ENCODE measurements around the gene SLC39A7. TPM values are rescaled to one million over a fixed set of nuclear protein-coding genes. Genes with fewer than 3 reads are reported as not detected.
A peak's percentile ranks its signal among the peaks of the same experiment; 100 is the strongest.

Gene SLC39A7
- total and polyA plus RNA-seq, 2 of the 13 experiments (the other 11 are each of a cell fraction or from before 2014, with no cell fraction given) = 142 to 229 TPM

DNA sequence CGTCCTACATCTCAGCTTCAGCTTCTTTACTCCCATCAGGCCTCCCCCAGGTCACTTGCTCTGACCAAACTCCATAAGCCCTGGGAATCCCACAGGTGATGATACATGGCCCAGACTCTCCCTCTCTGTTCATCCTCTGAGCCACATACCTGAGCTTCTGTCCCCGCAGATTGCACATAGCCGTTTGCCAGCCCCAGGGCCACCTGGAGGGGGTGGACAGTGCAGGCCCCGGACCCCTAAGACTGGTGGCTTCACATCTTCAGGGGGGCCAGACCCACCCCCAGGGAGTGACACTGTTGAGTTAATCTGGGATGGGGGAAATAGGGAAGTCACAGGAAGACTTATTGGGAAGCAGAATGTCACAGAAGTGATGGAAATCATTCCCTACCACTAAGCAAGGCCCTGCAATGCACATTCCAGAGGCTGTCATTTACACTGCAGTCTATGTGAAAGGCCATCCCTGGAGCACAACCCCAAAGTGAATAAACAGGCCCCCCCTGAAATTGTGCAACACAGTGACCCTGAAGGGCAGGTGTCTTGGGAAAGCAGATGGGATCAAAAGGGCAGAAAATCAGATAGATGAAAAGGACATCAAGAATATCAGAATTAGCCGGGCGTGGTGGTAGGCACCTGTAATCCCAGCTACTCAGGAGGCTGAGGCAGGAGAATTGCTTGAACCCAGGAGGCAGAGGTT, 2.4 kb upstream of the SLC39A7 start (continued):
- peak; percentile 44; the same call in 1 of the 2 replicates for TF ChIP-seq SIN3A (IDR thresholded peaks at IDR 0.05; ENCODE audit: borderline replicate concordance, low read depth, low read length)
- TF ChIP-seq SKI (IDR thresholded peaks at IDR 0.05; ENCODE audit: partially characterized antibody) = peak; percentile 94
- TF ChIP-seq ZNF564 (CRISPR knock-in tag; IDR thresholded peaks at IDR 0.05) = 0 out of 2 replicates have a peak, but pooled peaks have one; percentile 40
- TF ChIP-seq, protein P1, sequence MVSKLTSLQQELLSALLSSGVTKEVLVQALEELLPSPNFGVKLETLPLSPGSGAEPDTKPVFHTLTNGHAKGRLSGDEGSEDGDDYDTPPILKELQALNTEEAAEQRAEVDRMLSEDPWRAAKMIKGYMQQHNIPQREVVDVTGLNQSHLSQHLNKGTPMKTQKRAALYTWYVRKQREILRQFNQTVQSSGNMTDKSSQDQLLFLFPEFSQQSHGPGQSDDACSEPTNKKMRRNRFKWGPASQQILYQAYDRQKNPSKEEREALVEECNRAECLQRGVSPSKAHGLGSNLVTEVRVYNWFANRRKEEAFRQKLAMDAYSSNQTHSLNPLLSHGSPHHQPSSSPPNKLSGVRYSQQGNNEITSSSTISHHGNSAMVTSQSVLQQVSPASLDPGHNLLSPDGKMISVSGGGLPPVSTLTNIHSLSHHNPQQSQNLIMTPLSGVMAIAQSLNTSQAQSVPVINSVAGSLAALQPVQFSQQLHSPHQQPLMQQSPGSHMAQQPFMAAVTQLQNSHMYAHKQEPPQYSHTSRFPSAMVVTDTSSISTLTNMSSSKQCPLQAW (CRISPR knock-in tag; IDR thresholded peaks at IDR 0.05) = peak; percentile 93
- TF ChIP-seq DPF2 (CRISPR knock-in tag; IDR thresholded peaks at IDR 0.05; ENCODE audit: borderline replicate concordance, low read depth) = peak; percentile 97
- TF ChIP-seq KMT2A (CRISPR knock-in tag; IDR thresholded peaks at IDR 0.05) = no peak
- peak; percentile 46; the same call in 1 of the 2 replicates for TF ChIP-seq ZNF652 (CRISPR knock-in tag; IDR thresholded peaks at IDR 0.05; ENCODE audit: borderline replicate concordance, low read depth)
- TF ChIP-seq ATF2 (CRISPR knock-in tag; IDR thresholded peaks at IDR 0.05) = peak; percentile 81; the same call in 1 of the 2 replicates
- TF ChIP-seq TCF7 (IDR thresholded peaks at IDR 0.05; ENCODE audit: low read depth) = peak; percentile 92
- TF ChIP-seq CENPX (CRISPR knock-in tag; IDR thresholded peaks at IDR 0.05) = no peak
- TF ChIP-seq ZNF740 (CRISPR knock-in tag; IDR thresholded peaks at IDR 0.05) = 0 out of 2 replicates have a peak, but pooled peaks have one; percentile 50
- TF ChIP-seq SMC3 (IDR thresholded peaks at IDR 0.05; ENCODE audit: low read length) = peak; percentile 47
- TF ChIP-seq CEBPG (CRISPR knock-in tag; IDR thresholded peaks at IDR 0.05) = peak; percentile 98
- TF ChIP-seq KLF6 (CRISPR knock-in tag; IDR thresholded peaks at IDR 0.05) = peak; percentile 78; the same call in 1 of the 2 replicates
- TF ChIP-seq ZNF235 (CRISPR knock-in tag; IDR thresholded peaks at IDR 0.05; ENCODE audit: borderline replicate concordance) = 0 out of 2 replicates have a peak, but pooled peaks have one; percentile 45
- TF ChIP-seq, protein P2, sequence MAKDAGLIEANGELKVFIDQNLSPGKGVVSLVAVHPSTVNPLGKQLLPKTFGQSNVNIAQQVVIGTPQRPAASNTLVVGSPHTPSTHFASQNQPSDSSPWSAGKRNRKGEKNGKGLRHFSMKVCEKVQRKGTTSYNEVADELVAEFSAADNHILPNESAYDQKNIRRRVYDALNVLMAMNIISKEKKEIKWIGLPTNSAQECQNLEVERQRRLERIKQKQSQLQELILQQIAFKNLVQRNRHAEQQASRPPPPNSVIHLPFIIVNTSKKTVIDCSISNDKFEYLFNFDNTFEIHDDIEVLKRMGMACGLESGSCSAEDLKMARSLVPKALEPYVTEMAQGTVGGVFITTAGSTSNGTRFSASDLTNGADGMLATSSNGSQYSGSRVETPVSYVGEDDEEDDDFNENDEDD (CRISPR knock-in tag; IDR thresholded peaks at IDR 0.05; ENCODE audit: borderline replicate concordance) = no peak
- 0 out of 2 replicates have a peak, but pooled peaks have one; percentile 43 for TF ChIP-seq TP53 (CRISPR knock-in tag; conservative IDR thresholded peaks at IDR 0.05)
- peak; percentile 68; the same call in 1 of the 2 replicates for TF ChIP-seq NRL (CRISPR knock-in tag; IDR thresholded peaks at IDR 0.05; ENCODE audit: borderline replicate concordance)
- peak; percentile 94; the same call in 1 of the 2 replicates for TF ChIP-seq MIER3 (CRISPR knock-in tag; IDR thresholded peaks at IDR 0.05; ENCODE audit: borderline replicate concordance)
- 0 out of 2 replicates have a peak, but pooled peaks have one; percentile 27 for TF ChIP-seq MZF1 (CRISPR knock-in tag; IDR thresholded peaks at IDR 0.05; ENCODE audit: borderline replicate concordance)
- TF ChIP-seq SP5 (CRISPR knock-in tag; IDR thresholded peaks at IDR 0.05; ENCODE audit: borderline replicate concordance, low read depth) = peak; percentile 94
